Islet precursor cell (in vitro differentiated cells): ENCODE measurements around the gene PIAS4.
"Not testable (repeated sequence)": the region's sequence is repeated elsewhere in the genome, so short reads cannot be mapped to it uniquely, and the experiment has no call there.

Experiments used
- DNase-seq: peaks from one replicate; pipeline ENCODE4 v3.0.0-alpha.2; 2018

The PIAS4 gene

GRCh38 chr19:3998667-3999412, 8.7 kb upstream of the PIAS4 start:
- not testable (repeated sequence) for DNase-seq

GRCh38 chr19:4000798-4001197, 6.7 kb upstream of the PIAS4 start:
- not testable (repeated sequence) for DNase-seq

GRCh38 chr19:4005436-4005835, 2.1 kb upstream of the PIAS4 start:
- DNase-seq: not testable (repeated sequence)

GRCh38 chr19:4007836-4008539, 452 bp downstream of the PIAS4 start:
- peak; percentile 69 for DNase-seq

GRCh38 chr19:4009990-4010807, 2.7 kb downstream of the PIAS4 start:
- DNase-seq: peak; percentile 43

- DNase-seq: no peak
These were observed 3.2 kb downstream of the PIAS4 start for GRCh38 chr19:4010808-4011110.

GRCh38 chr19:4011430-4011829, 3.9 kb downstream of the PIAS4 start:
- not testable (repeated sequence) for DNase-seq

- no peak for DNase-seq
These were observed 4.8 kb downstream of the PIAS4 start for GRCh38 chr19:4012092-4012974.

- DNase-seq: peak; percentile 42
These were observed 5.6 kb downstream of the PIAS4 start for GRCh38 chr19:4012975-4013634.

- peak; percentile 46 for DNase-seq
These were observed 6.5 kb downstream of the PIAS4 start for GRCh38 chr19:4013886-4014540.

- peak; percentile 69 for DNase-seq
These were observed 7.3 kb downstream of the PIAS4 start for GRCh38 chr19:4014541-4015491.

GRCh38 chr19:4015705-4016402, 8.3 kb downstream of the PIAS4 start:
- DNase-seq: peak; percentile 65

- peak; percentile 42 for DNase-seq
These were observed 8.9 kb downstream of the PIAS4 start for GRCh38 chr19:4016486-4016885.

GRCh38 chr19:4016903-4017638, 9.5 kb downstream of the PIAS4 start:
- no peak for DNase-seq

GRCh38 chr19:4018140-4018613, 10.6 kb downstream of the PIAS4 start:
- DNase-seq: no peak

GRCh38 chr19:4018775-4019504, 11.4 kb downstream of the PIAS4 start:
- no peak for DNase-seq

GRCh38 chr19:4019578-4019977, 12.0 kb downstream of the PIAS4 start:
- peak; percentile 43 for DNase-seq
